KOPT-K1 (cell line): ENCODE measurements around the gene PXN.
A peak's percentile ranks its signal among the peaks of the same experiment; 100 is the strongest.
"Not testable (repeated sequence)": the region's sequence is repeated elsewhere in the genome, so short reads cannot be mapped to it uniquely, and the experiment has no call there.

Source experiments
- H3K27ac ChIP-seq: fragments of 200-600 bp; sonication (generic); 2 replicates; pipeline ENCODE4 v1.5.1; 2016; ENCODE audit warnings: antibody characterized with exemption, mild to moderate bottlenecking, low read depth, low read length; ENCODE audit not compliant: poor library complexity, severe bottlenecking
- H3K36me3 ChIP-seq: fragments of 200-600 bp; sonication (generic); 2 replicates; pipeline ENCODE4 v1.5.1; 2017; ENCODE audit warnings: antibody characterized with exemption, mild to moderate bottlenecking, low read length, moderate library complexity; ENCODE audit not compliant: insufficient read depth
- H3K9me3 ChIP-seq: fragments of 200-600 bp; sonication (generic); 2 replicates; pipeline ENCODE4 v1.5.1; 2017; ENCODE audit warnings: antibody characterized with exemption, low read length, mild to moderate bottlenecking; ENCODE audit not compliant: insufficient read depth, poor library complexity, severe bottlenecking

Gene PXN

DNA sequence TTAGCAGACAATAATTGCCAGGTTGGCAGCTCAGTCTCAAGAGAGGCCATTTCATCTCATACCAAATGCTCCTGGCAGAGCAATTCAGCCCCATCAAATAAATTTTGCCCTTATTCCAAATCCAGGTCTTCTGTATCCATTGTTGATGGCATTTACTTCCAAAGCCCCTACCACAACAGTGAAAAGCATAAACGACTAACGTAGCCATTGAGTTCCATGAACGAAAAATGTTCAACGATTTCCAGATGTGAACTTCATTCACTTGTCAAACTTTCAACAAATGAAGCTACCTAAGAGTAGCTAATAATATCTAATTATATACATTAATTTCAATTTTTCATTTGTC lies 68.0 kb downstream of the PXN start:
- no peak overlapping the region for H3K27ac ChIP-seq
- H3K9me3 ChIP-seq = no peaks in the 10 kb centered on the region
- peaks cover 53% of the 10 kb centered on the region for H3K36me3 ChIP-seq

DNA sequence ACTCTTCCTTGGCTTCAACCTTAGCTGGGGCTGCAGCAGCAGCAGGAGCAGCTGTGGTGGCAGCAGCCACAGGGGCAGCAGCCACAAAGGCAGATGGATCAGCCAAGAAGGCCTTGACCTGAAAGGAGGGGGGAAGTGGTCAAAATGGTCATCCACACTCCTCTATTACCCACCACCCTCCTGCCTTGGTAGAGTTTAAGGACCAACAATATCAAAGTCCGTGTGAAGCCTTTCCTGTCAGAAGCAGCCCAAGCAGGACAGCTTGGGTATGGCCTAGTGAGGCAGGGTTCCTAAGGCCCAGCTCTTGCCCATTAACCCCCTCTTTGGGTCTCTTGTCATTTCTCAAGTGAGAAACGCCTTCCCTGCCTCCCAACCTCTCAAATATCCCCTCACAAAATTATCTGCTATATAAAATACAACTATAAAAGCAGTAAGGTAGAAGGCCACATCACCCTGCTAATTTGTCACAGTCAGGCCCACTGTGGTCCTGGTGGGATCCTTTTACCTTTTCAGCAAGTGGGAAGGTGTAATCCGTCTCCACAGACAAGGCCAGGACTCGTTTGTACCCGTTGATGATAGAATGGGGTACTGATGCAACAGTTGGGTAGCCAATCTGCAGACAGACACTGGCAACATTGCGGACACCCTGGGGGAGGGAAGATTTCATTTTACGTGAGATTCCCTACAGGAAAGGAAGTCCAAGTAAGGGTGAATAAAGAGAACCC lies 68.6 kb downstream of the PXN start:
- not testable (repeated sequence) for H3K27ac ChIP-seq

DNA sequence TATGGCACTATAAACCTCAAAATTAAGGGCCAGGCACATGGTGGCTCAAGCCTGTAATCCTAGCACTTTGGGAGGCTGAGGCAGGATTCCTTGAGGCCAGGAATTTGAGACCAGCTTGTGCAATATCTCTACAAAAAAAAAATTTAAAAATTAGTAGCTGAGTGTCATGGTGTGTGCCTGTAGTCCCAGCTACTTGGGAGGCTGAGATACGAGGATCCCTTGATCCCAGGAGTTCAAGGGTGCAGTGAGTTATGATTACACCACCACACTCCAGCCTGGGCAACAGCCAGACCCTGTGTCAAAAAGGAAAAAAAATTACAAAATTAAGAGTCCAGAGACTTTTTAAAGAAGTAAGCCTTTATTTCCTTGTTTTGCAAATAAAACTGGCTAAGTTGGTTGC lies 69.2 kb downstream of the PXN start:
- Histone ChIP-seq H3K36me3 (peaks cover 62% of the 10 kb centered on the region), H3K9me3 (no peaks in the 10 kb centered on the region), H3K27ac (no peak overlapping the region)

More for the DNA sequence above, 68.6 kb downstream of the PXN start:
- H3K9me3 ChIP-seq = not testable (repeated sequence)
- peaks cover 56% of the 10 kb centered on the region for H3K36me3 ChIP-seq

DNA sequence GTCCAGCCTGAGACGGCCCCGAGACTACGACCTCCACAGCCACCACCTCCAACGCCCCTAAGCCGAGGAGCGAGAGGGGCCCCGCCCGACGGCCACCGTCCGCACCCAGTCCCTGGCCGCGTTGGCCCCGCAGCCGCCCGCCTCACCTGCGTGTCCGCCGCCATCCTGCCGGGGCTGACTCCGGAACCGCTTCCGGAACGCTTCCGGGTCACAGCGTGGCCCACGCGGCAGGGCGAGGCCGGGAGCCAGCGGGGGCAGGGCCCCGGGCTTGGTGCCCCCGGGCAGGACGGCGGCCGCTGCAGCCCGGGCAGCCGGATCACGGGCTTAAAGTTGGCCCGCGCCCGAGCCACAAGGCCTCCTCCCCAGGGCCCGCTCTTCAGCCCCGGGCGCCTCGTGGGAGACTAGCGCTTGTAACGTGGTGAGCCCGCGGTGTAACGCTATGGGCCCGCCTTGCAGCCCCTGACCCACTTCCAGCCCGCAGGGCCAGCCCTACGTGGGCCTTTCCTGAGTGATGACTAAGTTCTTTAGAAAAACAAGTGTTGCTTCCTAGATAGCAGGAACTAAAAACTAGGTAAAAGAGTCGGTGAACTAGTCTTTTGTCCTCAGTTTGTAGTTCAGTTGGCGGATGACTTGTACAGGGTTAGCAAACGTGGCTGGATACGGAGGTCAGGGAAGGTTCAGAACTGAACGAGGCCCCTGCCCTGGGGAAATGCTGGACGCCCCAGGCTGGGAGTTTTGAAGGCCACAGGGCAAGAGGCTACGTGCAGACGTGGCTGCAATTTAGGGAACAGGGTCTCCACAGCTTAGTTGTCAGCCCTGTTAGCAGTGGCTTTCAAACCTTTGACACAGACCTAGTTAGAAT lies 70.8 kb downstream of the PXN start, which contains the start of gene GCN1:
Gene GCN1, minus strand, starts transcription at position 182 of the 862 bp plus-strand sequence. Its CDS starts 18 bp downstream, at position 164.
- peaks cover 68% of the 10 kb centered on the region for H3K36me3 ChIP-seq
- H3K9me3 ChIP-seq = no peaks in the 10 kb centered on the region
- H3K27ac ChIP-seq = peak within 1 kb of the TSS; percentile 81

DNA sequence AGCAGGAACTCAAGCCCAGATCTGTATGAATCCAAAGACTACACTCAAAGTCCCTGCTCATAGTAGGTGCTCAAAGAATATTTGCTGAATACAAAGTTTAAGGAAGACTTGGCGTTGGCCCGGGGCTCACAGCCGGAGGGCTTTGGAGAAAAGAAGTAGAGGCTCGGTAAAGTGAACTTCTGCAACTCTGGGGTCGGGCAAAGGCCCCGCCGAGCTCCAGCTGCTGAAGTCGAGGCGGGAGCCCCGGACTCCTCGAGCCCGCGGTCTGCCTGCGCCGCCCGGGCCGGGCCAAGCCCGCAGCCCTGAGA lies 71.3 kb downstream of the PXN start:
- Histone ChIP-seq H3K36me3 (peaks cover 68% of the 10 kb centered on the region), H3K27ac (peak overlapping the region; percentile 81), H3K9me3 (no peaks in the 10 kb centered on the region)

DNA sequence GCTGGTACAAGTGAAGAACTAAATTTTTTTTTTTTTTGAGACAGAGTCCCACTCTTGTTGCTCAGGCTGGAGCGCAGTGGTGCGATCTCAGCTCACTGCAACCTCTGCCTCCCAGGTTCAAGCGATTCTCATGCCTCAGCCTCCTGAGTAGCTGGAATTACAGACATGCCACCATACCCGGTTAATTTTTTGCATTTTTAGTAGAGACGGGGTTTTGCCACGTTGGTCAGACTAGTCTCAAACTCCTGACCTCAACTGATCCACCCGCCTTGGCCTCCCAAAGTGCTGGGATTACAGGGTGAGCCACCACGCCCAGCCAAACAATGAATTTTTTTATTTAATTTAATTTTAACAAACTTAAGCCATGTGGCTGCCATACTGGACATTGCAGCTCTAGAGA lies 72.2 kb downstream of the PXN start:
- H3K9me3 ChIP-seq = not testable (repeated sequence)
- peaks cover 68% of the 10 kb centered on the region for H3K36me3 ChIP-seq
- H3K27ac ChIP-seq = peak overlapping the region; percentile 81

DNA sequence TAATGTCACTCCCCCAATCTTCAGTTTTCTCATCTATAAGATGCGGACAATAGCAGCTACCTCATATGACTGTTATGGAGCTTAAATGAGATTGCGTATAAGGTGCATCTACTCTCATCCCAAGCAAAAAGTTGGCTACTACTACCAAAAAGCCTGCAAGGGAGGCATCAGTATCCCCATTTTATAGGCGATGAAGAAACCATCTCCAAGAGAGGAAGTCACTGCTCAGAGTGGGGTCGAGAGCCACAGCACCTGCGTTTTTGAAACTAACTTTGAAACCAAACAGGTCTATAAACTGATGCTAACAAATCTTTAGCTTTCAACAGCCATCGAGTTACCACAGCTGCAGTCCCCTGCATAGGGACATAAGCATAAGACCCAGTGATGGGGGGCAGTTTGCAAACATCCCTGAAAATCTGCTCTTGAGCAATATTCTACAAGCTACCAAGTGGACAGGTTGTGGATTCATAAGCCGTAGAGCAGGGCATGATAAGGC lies 74.5 kb downstream of the PXN start:
- Histone ChIP-seq H3K36me3 (peaks cover 68% of the 10 kb centered on the region), H3K9me3 (no peaks in the 10 kb centered on the region), H3K27ac (no peak overlapping the region)

DNA sequence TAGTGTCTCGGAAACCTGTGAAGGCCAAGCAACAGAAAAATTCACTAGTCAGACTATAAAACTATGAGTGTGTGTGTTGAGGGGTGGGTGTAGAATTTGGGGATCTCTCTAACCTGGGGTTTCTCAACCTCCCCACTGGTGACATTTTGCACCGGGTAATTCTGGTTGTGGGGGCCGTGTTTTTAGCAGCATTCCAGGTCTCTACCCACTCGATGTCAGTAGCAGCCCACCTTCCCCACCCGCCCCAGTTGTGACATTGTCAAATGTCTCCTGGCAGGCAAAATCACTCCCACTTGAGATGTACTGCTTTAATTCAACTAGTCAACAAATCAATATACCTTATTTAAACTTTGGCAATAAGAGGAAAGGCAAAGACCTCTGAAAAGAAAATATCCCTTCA lies 75.1 kb downstream of the PXN start:
- no peak overlapping the region for H3K27ac ChIP-seq
- H3K9me3 ChIP-seq = no peaks in the 10 kb centered on the region
- H3K36me3 ChIP-seq = peaks cover 69% of the 10 kb centered on the region

DNA sequence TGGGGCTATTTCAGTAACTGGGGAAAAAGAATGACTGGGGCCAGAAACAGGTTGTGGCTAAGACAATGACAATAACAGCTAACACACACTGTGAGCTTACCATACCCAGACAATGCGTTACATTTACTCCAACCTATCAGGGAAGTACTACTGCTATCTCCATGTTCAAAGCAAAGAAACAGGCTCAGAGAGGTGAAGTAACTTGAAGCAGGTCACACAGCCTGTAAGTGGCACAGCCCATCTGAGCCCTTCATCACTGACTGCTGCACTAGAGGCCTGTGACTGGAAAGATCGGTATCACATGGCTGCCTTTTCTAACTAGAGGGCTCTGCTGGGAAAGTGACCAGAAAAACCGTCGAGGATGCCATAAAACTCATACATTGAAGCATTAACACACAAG lies 78.9 kb downstream of the PXN start:
- peaks cover 100% of the 10 kb centered on the region for H3K36me3 ChIP-seq
- no peak overlapping the region for H3K27ac ChIP-seq

DNA sequence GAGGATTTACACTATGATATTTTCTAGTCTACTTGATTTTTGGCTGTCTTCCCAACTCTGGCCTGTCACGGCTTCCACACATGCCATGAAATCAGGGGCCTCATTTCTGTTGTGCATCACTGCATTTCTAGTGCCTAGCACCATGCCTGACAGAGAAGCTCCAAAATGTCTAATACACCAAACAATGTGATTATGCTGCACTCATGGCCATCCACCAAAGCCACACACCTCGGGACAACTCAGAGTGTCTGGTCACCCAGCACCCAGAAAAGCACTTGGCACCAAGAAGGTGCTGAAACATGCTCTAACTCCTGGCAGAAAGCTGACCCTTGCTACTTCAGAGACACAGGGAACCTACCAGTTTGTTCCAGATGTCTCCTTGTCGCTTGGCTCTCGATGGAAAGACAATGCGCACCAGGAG lies 82.3 kb downstream of the PXN start:
- H3K36me3 ChIP-seq = peaks cover 100% of the 10 kb centered on the region
- H3K9me3 ChIP-seq = no peaks in the 10 kb centered on the region
- H3K27ac ChIP-seq = no peak overlapping the region

More for the DNA sequence above, 78.9 kb downstream of the PXN start:
- no peaks in the 10 kb centered on the region for H3K9me3 ChIP-seq

DNA sequence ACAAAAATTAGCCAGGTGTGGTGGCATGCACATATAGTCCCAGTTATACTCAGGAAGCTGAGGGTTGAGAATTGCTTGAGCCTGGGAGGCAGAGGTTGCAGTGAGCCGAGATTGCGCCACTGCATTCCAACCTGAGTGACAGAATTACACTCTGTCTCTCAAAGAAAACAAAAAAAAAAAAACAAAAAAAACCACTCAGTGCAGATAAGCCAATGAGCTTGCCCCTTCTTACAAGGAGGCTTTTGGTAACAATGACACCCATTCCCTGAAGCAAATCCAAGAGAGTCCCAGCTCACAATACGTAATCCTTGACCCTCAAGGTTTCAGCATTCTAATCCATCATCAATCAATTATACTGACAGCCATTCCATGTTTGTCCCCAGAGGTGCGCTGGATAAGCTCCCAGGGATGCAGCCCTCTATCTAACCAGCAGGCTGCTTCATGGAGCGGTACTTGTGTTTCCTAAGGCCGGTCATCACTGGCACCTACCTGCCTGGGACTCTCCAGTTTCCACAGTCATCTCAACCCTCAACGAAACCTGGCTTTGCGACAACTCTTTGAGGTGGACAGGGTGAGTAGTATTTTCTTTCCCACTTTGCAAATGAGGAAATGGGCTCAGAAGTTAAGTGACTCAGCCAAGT lies 83.4 kb downstream of the PXN start:
- Histone ChIP-seq H3K27ac (no peak overlapping the region), H3K9me3 (no peaks in the 10 kb centered on the region), H3K36me3 (peaks cover 100% of the 10 kb centered on the region)

DNA sequence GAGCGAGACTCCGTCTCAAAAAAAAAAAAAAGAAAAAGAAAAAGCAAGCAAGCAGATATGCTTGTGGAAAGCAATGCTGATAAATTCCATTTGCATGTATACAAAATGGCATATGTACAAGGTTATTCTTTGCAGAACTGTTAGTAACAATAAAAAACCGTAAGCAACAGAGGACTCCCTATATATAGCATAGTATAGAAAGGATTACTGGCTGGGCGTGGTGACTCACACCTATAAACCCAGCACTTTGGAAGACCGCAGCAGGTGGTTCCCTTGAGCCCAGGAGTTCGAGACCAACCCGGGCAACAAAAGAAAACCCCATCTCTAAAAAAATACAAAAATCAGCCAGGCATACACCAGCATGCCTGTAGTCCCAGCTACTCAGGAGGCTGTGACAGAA lies 84.6 kb downstream of the PXN start:
- no peaks in the 10 kb centered on the region for H3K9me3 ChIP-seq
- no peak overlapping the region for H3K27ac ChIP-seq
- H3K36me3 ChIP-seq = peaks cover 100% of the 10 kb centered on the region

DNA sequence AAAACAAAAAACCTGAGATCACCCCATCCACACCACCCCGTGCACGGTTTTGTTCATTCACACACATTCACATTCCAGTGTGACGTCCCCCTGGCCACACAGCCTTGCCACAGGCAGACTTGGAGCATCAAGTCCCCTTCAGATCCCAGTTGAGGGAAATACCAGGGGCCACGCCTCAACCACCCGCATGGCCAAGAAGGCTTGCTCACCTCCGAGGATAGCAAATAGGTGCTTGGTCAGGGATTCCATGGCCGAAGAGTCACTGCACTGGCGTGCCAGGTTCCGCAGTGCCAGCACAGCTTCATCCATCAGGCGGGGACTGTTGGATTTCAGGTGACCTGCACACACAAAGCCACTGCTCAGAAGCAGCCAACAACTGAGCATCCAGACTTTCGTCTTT lies 90.0 kb downstream of the PXN start:
- Histone ChIP-seq H3K27ac (no peak overlapping the region), H3K36me3 (peaks cover 100% of the 10 kb centered on the region), H3K9me3 (no peaks in the 10 kb centered on the region)

DNA sequence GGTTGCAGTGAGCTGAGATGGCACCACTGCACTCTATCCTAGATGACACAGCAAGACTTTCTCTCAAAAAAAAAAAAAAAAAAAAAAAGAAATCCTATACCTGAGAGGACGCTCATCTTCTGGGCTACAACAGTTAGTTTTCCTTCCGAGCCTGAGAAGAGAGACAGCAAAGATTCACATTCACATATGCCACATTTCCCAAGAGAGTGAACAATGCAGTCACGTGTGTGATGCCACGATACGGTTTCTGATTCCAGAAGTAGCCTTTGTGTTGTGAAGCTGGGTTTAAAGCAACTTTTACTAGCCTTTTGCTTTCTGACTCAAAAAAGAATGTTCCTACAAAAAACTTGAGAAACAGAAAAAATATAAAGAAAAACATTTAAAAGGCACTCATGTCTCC lies 90.5 kb downstream of the PXN start:
- Histone ChIP-seq H3K9me3 (no peaks in the 10 kb centered on the region), H3K27ac (no peak overlapping the region), H3K36me3 (peaks cover 100% of the 10 kb centered on the region)

DNA sequence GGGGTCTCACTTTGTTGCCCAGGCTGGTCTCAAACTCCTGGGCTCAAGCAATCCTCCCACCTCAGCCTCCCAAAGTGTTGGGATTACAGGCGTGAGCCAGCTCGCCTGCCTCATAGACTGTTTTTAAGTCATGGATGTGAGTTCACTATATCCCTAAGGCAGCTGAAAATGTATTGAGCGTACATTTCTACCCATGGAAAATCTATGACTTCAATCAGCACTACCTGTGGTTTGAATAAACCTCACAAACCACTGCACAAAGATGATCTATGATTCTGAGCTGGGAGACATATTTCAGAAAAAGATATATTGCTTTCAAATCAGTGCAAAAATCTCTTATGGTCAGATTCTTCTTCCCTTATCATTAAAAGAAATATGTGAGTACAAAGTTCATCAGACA lies 93.5 kb downstream of the PXN start:
- Histone ChIP-seq H3K27ac (no peak overlapping the region), H3K9me3 (no peaks in the 10 kb centered on the region), H3K36me3 (peaks cover 99% of the 10 kb centered on the region)
